Keratinocyte (primary cell): ENCODE data around the gene TMTC3. TPM values are rescaled to one million over a fixed set of nuclear protein-coding genes. Genes with fewer than 3 reads are reported as not detected.

Source experiments
- DNase-seq: peaks from one replicate; pipeline ENCODE4 v3.0.0-alpha.2; 2011; ENCODE audit warnings: low read depth, missing footprints, low spot score
- FAIRE-seq: peaks from 2 replicates; lab custom pipeline; 2011; peaks lifted over from hg19 to GRCh38; lab: Jason Lieb, UNC
- H2AFZ ChIP-seq: 2 replicates; pipeline ENCODE4 v1.6.0; 2012; ENCODE audit warnings: low read length, control low read depth, inconsistent platforms; ENCODE audit not compliant: control insufficient read depth
- H3K27ac ChIP-seq: 2 replicates; pipeline ENCODE4 v1.5.1; 2011; ENCODE audit warnings: low read length; ENCODE audit not compliant: control insufficient read depth, insufficient read depth
- H3K27me3 ChIP-seq: 3 replicates; pipeline ENCODE4 v1.6.0; 2011; ENCODE audit warnings: low read length; ENCODE audit not compliant: control insufficient read depth, insufficient read depth; ENCODE audit errors: extremely low read depth
- H3K36me3 ChIP-seq, 2 experiments: 2 replicates in 1 of 2; 3 replicates in 1 of 2; pipeline ENCODE4 v1.5.1; 2011; ENCODE audit warnings: low read length in 2 of 2, mild to moderate bottlenecking in 1 of 2; ENCODE audit not compliant: control insufficient read depth in 2 of 2, insufficient read depth in 2 of 2; ENCODE audit errors: extremely low read depth in 1 of 2
- H3K4me1 ChIP-seq: 3 replicates; pipeline ENCODE4 v1.5.1; 2011; ENCODE audit warnings: low read length; ENCODE audit not compliant: control insufficient read depth, insufficient read depth; ENCODE audit errors: extremely low read depth
- H3K4me2 ChIP-seq: 3 replicates; pipeline ENCODE4 v1.6.0; 2011; ENCODE audit warnings: low read depth, low read length; ENCODE audit not compliant: control insufficient read depth, insufficient read depth; ENCODE audit errors: extremely low read depth
- H3K4me3 ChIP-seq, 3 experiments: fragments of 200-600 bp in 1 of 3; sonication (generic) in 1 of 3; 2 replicates in 2 of 3; 3 replicates in 1 of 3; pipeline ENCODE4 v1.5.1; 2011 to 2016; ENCODE audit warnings: low read length in 3 of 3, mild to moderate bottlenecking in 3 of 3, control low read depth in 2 of 3, inconsistent platforms in 1 of 3, low read depth in 1 of 3, mixed read lengths in 1 of 3, mixed run types in 1 of 3, moderate library complexity in 1 of 3; ENCODE audit not compliant: control insufficient read depth in 2 of 3, insufficient read depth in 2 of 3; ENCODE audit errors: extremely low read depth in 1 of 3
- H3K79me2 ChIP-seq: 2 replicates; pipeline ENCODE4 v1.6.0; 2012; ENCODE audit warnings: low read length; ENCODE audit not compliant: control insufficient read depth, insufficient read depth
- H3K9ac ChIP-seq: 3 replicates; pipeline ENCODE4 v1.6.0; 2011; ENCODE audit warnings: low read length; ENCODE audit not compliant: control insufficient read depth, insufficient read depth; ENCODE audit errors: extremely low read depth
- H3K9me1 ChIP-seq: 3 replicates; pipeline ENCODE4 v1.6.0; 2011; ENCODE audit warnings: low read length; ENCODE audit not compliant: control insufficient read depth, insufficient read depth; ENCODE audit errors: extremely low read depth
- H3K9me3 ChIP-seq: 2 replicates; pipeline ENCODE4 v1.5.1; 2012; ENCODE audit warnings: low read depth, low read length; ENCODE audit not compliant: control insufficient read depth
- H4K20me1 ChIP-seq: 3 replicates; pipeline ENCODE4 v1.6.0; 2011; ENCODE audit warnings: low read length; ENCODE audit not compliant: control insufficient read depth, insufficient read depth; ENCODE audit errors: extremely low read depth
- EZH2 ChIP-seq: IDR thresholded peaks from one replicate; pipeline ENCODE4 v1.6.1; 2012; ENCODE audit warnings: inconsistent platforms, mild to moderate bottlenecking, low read length, moderate library complexity
- dilution Hi-C: fragments of 300-500 bp; cut with MboI; formaldehyde crosslinking; loops from one replicate; pipeline ENCODE4 v1.7.0; 2020; ENCODE audit warnings: low sequenced_read_pairs; ENCODE audit not compliant: extremely low pct_ligation_motif_present
- polyA plus RNA-seq, 5 experiments: library from polyadenylated mRNA; depleted of rRNA in 3 of 5; stranded (reverse) in 3 of 5; stranded (forward) in 1 of 5; unstranded in 1 of 5; fragments of >200 nt; gene quantifications; 1 replicate in 1 of 5; 2 replicates in 3 of 5; 3 replicates in 1 of 5; pipeline versions ENCODE4 v1.2.1 to v1.2.3, GENCODE V29; 2011 to 2012; ENCODE audit warnings: missing spikeins in 2 of 5, low read depth in 1 of 5, low replicate concordance in 1 of 5
- TF ChIP-seq, protein P1 (sequence below), 3 experiments: IDR thresholded peaks in 1 of 3; conservative IDR thresholded peaks in 1 of 3; optimal IDR thresholded peaks in 1 of 3; 2 replicates in 2 of 3; 3 replicates in 1 of 3; pipeline versions ENCODE3 to v1.5.1; 2011; ENCODE audit warnings: low read length in 3 of 3, mild to moderate bottlenecking in 3 of 3, moderate library complexity in 2 of 3, control low read depth in 1 of 3, inconsistent platforms in 1 of 3; ENCODE audit not compliant: insufficient read depth in 2 of 3; ENCODE audit errors: extremely low read depth in 1 of 3

The TMTC3 gene
- polyA plus RNA-seq, 1 donor (not counting 4 experiments of a cell fraction or from before 2014, with no cell fraction given), result 35.1 TPM

- dilution Hi-C loops, result no loop called here
- Histone ChIP-seq H3K9ac (no peak overlapping the region), H3K27ac (no peak overlapping the region), H4K20me1 (no peaks in the 10 kb centered on the region), H3K79me2 (no peaks in the 10 kb centered on the region), H3K36me3 (peaks cover 2 to 6% of the 10 kb centered on the region in 2 experiments), H2AFZ (no peak overlapping the region), H3K4me3 (no peak overlapping the region), H3K4me1 (no peaks in the 10 kb centered on the region), H3K27me3 (no peaks in the 10 kb centered on the region), H3K9me1 (no peaks in the 10 kb centered on the region), H3K4me2 (no peak overlapping the region), H3K9me3 (no peaks in the 10 kb centered on the region)
- FAIRE-seq (no peak), DNase-seq (no peak)
- TF ChIP-seq, protein P1, sequence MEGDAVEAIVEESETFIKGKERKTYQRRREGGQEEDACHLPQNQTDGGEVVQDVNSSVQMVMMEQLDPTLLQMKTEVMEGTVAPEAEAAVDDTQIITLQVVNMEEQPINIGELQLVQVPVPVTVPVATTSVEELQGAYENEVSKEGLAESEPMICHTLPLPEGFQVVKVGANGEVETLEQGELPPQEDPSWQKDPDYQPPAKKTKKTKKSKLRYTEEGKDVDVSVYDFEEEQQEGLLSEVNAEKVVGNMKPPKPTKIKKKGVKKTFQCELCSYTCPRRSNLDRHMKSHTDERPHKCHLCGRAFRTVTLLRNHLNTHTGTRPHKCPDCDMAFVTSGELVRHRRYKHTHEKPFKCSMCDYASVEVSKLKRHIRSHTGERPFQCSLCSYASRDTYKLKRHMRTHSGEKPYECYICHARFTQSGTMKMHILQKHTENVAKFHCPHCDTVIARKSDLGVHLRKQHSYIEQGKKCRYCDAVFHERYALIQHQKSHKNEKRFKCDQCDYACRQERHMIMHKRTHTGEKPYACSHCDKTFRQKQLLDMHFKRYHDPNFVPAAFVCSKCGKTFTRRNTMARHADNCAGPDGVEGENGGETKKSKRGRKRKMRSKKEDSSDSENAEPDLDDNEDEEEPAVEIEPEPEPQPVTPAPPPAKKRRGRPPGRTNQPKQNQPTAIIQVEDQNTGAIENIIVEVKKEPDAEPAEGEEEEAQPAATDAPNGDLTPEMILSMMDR (optimal IDR thresholded peaks at IDR 0.05 in 1 of 3, IDR thresholded peaks at IDR 0.05 in 1 of 3, conservative IDR thresholded peaks at IDR 0.05 in 1 of 3; ENCODE audit: extremely low read depth in 1 of 3, insufficient read depth in 2 of 3, low read length in 3 of 3), result no peak
- no peak for TF ChIP-seq EZH2
Observed at GRCh38 chr12:88163371-88163770, 21.3 kb downstream of the TMTC3 start.

- dilution Hi-C loops, result no loop called here
- Histone ChIP-seq H3K27ac (no peak overlapping the region), H3K79me2 (no peaks in the 10 kb centered on the region), H3K36me3 (peaks cover 3 to 6% of the 10 kb centered on the region in 2 experiments), H3K9ac (no peak overlapping the region), H3K4me3 (no peak overlapping the region), H3K27me3 (no peaks in the 10 kb centered on the region), H4K20me1 (no peaks in the 10 kb centered on the region), H2AFZ (no peak overlapping the region), H3K9me1 (no peaks in the 10 kb centered on the region), H3K4me2 (no peak overlapping the region), H3K4me1 (no peaks in the 10 kb centered on the region), H3K9me3 (no peaks in the 10 kb centered on the region)
- TF ChIP-seq, protein P1 (optimal IDR thresholded peaks at IDR 0.05 in 1 of 3, IDR thresholded peaks at IDR 0.05 in 1 of 3, conservative IDR thresholded peaks at IDR 0.05 in 1 of 3; ENCODE audit: extremely low read depth in 1 of 3, insufficient read depth in 2 of 3, low read length in 3 of 3), result no peak
- no peak for TF ChIP-seq EZH2
- FAIRE-seq (no peak), DNase-seq (no peak)
Observed at GRCh38 chr12:88166179-88166578, 24.1 kb downstream of the TMTC3 start.
